HuH-7.5 (cell line): ENCODE results near the gene OR51V1.
A peak's percentile ranks its signal among the peaks of the same experiment; 100 is the strongest.
"Not testable (repeated sequence)": the region's sequence is repeated elsewhere in the genome, so short reads cannot be mapped to it uniquely, and the experiment has no call there.

Source experiments
- DNase-seq: peaks from one replicate; pipeline ENCODE4 v3.0.0; 2011; ENCODE audit warnings: low spot score

Gene OR51V1

DNA sequence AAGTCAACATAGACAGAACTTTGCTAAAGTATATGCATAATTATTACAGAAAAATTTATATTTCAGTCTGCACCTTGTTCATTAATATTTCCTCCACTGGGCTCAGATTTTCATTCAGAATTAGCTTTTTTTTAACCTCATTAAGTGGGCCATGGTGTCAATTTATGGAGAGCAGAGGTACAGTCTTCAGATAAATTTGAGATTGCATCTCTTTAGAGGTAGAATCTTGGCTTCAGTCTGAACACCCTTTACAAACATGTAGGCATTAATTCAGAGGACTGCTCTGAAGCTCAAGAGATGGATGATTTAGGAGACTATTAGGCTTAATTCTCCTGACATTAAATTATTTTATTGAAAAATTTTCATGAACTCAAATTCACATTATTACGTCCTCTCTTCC is 29.8 kb upstream of the OR51V1 start:
- DNase-seq, result no peak

DNA sequence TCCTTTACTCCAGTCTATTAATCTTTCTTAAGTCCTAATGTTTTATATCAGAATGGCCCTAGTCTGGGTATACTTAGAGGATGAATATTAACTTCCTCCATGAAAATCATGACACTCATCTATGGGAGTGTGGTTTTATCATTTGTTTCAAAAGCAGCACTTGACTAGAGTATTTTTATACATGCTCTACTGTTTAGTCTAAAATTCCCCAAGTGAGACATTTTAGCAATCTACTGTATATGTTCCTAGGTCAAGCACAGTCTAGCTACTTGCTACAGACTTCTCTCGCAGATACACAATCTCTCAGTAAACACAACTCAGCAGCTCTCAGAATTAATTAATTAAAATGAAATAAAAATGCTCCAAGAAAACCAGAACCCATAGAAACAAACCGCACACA is 29.3 kb upstream of the OR51V1 start:
- DNase-seq, result no peak

- no peak for DNase-seq
These were observed 28.9 kb upstream of the OR51V1 start for GRCh38 chr11:5229356-5229755.

DNA sequence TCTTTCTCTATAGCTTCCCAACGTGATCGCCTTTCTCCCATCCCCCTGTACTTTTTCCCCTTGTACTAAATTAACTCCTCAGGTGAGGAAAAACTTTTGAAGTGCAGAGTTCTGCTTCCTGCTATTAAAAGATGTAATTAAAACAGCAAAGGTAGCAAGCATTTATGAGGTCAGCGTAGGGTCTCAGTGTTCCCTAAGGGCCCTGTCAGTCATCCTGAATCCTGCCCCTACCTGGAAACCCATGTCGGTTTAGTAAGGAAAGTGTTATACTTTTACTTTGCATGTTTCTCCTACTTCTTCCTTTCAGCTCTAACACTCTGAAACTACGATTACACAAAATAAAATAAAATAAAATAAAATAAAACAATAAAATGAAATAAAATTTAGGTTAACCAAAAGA is 27.6 kb upstream of the OR51V1 start:
- DNase-seq, result no peak

- DNase-seq, result no peak
These were observed 27.2 kb upstream of the OR51V1 start for GRCh38 chr11:5227681-5228080.

DNA sequence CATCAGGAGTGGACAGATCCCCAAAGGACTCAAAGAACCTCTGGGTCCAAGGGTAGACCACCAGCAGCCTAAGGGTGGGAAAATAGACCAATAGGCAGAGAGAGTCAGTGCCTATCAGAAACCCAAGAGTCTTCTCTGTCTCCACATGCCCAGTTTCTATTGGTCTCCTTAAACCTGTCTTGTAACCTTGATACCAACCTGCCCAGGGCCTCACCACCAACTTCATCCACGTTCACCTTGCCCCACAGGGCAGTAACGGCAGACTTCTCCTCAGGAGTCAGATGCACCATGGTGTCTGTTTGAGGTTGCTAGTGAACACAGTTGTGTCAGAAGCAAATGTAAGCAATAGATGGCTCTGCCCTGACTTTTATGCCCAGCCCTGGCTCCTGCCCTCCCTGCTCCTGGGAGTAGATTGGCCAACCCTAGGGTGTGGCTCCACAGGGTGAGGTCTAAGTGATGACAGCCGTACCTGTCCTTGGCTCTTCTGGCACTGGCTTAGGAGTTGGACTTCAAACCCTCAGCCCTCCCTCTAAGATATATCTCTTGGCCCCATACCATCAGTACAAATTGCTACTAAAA is 26.3 kb upstream of the OR51V1 start, which contains the start of gene HBB:
TSS of gene HBB (minus strand) at position 340 of the 579 bp plus-strand sequence. CDS start at position 290, 50 bp downstream.
- DNase-seq, result no peak

DNA sequence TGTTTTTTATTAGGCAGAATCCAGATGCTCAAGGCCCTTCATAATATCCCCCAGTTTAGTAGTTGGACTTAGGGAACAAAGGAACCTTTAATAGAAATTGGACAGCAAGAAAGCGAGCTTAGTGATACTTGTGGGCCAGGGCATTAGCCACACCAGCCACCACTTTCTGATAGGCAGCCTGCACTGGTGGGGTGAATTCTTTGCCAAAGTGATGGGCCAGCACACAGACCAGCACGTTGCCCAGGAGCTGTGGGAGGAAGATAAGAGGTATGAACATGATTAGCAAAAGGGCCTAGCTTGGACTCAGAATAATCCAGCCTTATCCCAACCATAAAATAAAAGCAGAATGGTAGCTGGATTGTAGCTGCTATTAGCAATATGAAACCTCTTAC is 25.0 kb upstream of the OR51V1 start:
- no peak for DNase-seq

DNA sequence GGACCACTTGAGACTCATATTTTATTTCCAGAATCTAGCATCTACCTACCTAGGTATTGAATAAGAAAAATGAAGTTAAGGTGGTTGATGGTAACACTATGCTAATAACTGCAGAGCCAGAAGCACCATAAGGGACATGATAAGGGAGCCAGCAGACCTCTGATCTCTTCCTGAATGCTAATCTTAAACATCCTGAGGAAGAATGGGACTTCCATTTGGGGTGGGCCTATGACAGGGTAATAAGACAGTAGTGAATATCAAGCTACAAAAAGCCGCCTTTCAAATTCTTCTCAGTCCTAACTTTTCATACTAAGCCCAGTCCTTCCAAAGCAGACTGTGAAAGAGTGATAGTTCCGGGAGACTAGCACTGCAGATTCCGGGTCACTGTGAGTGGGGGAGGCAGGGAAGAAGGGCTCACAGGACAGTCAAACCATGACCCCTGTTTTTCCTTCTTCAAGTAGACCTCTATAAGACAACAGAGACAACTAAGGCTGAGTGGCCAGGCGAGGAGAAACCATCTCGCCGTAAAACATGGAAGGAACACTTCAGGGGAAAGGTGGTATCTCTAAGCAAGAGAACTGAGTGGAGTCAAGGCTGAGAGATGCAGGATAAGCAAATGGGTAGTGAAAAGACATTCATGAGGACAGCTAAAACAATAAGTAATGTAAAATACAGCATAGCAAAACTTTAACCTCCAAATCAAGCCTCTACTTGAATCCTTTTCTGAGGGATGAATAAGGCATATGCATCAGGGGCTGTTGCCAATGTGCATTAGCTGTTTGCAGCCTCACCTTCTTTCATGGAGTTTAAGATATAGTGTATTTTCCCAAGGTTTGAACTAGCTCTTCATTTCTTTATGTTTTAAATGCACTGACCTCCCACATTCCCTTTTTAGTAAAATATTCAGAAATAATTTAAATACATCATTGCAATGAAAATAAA is 24.3 kb upstream of the OR51V1 start:
- no peak for DNase-seq

DNA sequence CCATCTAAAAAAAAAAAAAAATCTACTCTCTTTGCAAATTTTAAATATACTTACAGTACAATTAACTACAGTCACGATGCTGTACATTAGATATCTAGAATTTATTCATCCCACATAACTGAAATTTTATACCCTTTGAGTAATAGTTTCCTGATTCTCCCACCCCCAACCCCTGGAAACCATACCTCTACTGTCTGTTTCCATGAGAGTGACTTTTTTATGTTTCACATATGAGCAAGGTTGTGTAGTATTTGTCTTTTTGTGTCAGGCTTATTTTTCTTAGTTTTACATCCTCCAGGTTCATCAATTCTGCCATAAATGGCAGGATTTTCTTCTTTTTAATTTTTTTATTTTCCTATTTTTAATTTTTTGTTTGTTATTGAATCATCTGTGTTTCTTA is 23.2 kb upstream of the OR51V1 start:
- no peak for DNase-seq

GRCh38 chr11:5223146-5223545 is 22.7 kb upstream of the OR51V1 start:
- no peak for DNase-seq

DNA sequence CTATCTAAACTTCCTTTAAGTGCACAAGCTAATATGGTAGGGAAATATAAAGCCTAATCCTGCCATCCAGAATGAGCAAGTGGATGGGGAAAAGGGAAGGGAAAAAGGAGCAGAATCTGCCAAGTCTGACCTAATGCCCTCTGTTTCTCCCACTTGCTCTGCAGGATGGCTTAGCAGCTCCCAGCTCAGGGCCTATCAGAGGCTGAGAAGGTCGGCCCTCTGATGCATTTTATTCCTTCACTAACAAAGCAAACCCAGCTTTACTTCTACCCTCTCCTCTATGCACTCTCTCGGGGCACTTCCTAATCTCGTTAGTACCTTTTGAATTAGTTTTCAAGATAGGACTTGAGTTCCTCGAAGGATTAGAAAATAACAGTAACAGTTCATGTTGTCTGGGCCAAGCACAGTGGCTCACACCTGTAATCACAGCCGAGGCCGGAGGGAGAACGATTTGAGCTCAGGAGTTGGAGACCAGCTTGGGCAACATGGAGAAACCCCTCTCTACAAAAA is 9.9 kb upstream of the OR51V1 start:
- DNase-seq, result no peak

GRCh38 chr11:5204787-5205186 is 4.3 kb upstream of the OR51V1 start:
- peak; percentile 10 for DNase-seq

- no peak for DNase-seq
These were observed 2.9 kb upstream of the OR51V1 start for GRCh38 chr11:5203366-5203765.

DNA sequence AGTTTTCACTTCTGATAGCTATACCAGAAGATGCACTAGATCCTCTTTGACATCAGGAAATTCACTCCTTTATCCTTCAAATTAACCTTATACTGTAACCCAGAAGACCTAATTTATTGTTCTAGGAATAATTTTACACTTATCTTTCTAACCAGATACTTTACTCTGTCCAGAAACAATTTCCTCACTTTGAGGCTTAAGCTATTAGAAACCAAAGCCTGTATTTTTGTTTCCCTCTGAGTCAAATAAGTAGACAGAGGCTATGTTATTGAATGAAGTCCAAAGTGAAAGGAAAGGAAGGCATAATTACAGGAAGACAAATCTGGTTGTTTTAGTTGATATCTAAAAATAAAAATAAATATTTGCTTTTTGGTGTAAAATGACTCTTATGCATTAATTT is 2.2 kb downstream of the OR51V1 start:
- DNase-seq, result no peak

GRCh38 chr11:5197536-5197935 is 2.9 kb downstream of the OR51V1 start:
- no peak for DNase-seq

DNA sequence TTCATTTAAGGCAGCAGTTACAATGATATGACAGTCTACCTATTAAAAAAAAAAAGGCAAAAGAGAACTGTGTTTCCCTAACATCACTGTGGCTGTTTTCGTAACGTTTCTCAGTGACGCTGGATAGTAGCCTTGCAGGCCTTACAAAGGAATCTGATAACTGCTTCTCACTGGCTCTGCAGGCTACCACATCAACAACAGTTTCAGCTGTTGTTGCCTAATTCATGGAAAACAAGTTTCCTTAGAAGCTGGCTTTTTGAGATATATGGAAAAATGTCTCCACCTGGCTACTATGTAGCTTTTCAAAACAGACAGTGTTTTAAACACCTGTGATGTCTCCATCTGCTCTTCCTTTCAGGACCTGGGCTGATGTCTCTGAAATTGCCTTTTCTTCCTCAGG is 3.8 kb downstream of the OR51V1 start:
- DNase-seq, result no peak

DNA sequence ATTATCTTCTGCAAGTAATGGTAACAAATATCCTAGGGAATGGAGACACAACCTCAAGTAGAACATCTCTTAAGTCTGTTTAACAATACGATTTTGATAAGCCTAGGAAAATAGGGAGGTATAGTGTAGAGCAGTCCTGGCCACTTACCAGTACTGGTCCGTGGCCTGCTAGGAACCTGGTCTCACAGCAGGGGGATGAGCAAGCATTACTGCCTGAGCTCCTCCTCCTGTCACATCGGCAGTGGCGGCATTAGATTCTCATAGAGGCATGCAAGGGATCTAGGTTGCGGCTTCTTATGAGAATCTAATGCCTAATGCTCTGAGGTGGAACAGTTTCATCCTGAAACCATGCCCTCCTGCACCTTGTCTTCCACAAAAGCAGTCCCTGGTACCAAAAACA is 4.4 kb downstream of the OR51V1 start:
- DNase-seq, result no peak

DNA sequence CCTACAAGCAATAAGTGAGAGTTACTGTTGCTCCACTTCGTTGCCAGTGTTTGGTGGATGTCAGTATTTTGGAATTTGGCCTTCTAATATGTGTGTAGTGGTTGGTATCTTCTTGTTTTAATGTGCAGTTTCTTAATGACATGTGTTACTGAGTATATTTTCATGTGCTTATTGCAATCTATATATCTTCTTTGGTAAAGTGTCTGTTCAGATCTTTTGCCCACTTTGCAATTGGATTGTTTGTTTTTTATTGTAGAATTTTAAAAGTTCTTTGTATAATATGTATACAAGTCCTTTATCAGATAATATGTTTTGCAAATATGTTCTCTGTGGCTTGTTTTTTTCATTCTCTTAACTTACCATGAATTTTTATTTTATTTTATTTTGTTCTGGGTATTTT is 7.7 kb downstream of the OR51V1 start:
- DNase-seq, result no peak

DNA sequence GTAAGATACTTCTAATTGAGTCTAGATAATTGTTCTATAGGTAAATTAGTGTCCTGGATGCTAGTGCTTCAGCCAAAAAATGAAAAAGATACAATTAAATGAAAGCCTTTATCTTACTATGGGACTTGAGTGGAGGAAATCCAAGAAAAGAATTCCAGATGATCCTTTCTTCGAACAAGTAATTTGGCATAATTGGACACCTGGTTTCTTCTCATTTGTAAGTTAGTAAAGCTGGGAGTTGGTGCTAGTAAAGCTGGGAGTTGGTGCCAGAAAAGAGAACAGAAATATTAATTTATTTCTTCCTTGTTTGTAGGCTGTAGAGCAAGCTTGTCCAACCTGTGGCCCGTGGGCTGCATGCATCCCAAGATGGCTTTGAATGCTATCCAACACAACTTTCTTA is 12.3 kb downstream of the OR51V1 start:
- no peak for DNase-seq

DNA sequence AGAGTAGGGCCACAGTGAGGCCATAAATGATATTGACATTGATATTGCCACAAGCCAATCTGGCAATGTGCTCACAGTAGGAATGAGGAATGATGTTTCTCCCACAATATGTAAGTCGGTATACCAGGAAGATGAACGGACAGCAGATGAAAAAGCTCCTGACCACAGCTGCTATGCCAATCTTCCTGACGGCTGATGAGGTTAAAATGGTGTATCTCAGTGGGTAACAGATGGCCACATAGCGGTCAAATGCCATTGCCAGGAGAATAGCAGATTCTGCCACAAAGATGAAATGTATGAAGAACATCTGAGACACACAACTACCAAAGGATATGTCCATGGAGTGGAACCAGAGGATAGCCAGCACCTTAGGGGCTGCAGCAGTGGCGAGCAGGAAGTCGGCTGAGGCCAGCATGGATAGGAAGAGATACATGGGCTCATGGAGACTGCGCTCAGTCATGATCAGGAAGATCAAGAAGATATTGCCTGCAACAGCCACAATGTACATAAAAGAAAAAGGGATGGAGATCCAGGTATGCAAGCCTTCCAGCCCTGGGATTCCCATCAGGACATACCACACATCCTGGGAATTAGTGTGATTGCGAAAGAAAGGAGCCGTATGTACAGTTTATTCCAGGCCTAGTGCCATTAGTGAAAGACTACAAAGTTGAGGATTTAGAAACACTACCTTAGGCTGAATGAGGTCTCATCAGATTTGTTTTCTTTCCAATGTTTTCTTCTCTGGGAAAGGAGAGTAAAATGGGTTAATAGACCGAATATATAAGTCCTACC is 22.2 kb downstream of the OR51V1 start:
- no peak for DNase-seq

GRCh38 chr11:5174934-5175333 is 25.5 kb downstream of the OR51V1 start:
- no peak for DNase-seq

- DNase-seq, result no peak
These were observed 28.6 kb downstream of the OR51V1 start for GRCh38 chr11:5171856-5172255.

DNA sequence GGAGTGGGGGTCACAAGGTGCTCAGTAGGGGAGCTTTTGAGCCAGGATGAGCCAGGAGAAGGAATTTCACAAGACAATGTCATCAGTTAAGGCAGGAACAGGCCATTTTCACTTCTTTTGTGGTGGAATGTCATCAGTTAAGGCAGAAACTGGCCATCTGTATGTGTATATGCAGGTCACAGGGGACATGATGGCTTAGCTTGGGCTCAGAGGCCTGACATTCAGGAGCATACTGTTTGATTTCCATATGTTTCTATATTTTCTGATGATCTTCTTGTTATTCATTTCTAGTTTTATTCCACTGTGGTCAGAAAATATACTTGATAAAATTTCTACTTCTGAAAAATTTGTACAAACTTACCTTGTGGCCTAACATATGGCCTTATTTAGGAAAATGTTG is 34.6 kb downstream of the OR51V1 start:
- DNase-seq, result not testable (repeated sequence)
